C4-2B (cell line): ENCODE measurements around the gene CDKL1.
"Not testable (repeated sequence)": the region's sequence is repeated elsewhere in the genome, so short reads cannot be mapped to it uniquely, and the experiment has no call there.

Experiments used
- H3K27ac ChIP-seq: fragments of 450-650 bp; 2 replicates; pipeline ENCODE4 v1.5.1; 2017
- ZFX ChIP-seq: fragments of 450-650 bp; IDR thresholded peaks from 2 replicates; pipeline ENCODE4 v1.6.1; 2017
- TF ChIP-seq, protein P1 (sequence below): fragments of 450-650 bp; conservative IDR thresholded peaks from 2 replicates; pipeline ENCODE4 v1.5.1; 2017; ENCODE audit warnings: mild to moderate bottlenecking

Gene CDKL1

DNA sequence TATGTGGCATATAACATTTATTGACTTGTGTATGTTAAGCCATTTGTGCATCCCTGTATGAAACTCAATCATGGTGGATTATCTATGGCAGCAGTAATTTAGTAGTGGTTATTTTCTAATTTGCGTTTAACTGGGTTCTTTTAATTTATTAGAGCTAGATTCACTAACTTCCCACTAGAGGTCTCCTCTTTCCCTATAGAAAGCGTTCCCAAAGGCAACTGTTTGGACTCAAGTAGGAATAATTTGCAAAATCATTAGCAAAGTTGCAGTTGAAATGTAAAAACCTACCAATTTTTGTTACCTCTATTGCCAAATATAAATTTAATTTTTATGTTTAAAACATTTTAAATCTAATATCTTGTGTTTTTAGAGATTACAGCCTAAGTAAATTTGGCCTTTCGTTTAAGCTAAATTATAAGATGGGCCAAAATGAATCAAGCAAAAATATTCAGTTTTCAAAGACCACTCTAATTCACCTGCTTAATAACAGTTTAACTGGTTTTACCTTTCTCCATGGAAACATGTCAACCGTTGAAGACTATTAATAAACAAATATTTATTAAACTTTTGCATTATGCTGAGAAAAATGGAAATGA lies 78.6 kb downstream of the CDKL1 start:
- H3K27ac ChIP-seq: no peak overlapping the region
- TF ChIP-seq, protein P1, sequence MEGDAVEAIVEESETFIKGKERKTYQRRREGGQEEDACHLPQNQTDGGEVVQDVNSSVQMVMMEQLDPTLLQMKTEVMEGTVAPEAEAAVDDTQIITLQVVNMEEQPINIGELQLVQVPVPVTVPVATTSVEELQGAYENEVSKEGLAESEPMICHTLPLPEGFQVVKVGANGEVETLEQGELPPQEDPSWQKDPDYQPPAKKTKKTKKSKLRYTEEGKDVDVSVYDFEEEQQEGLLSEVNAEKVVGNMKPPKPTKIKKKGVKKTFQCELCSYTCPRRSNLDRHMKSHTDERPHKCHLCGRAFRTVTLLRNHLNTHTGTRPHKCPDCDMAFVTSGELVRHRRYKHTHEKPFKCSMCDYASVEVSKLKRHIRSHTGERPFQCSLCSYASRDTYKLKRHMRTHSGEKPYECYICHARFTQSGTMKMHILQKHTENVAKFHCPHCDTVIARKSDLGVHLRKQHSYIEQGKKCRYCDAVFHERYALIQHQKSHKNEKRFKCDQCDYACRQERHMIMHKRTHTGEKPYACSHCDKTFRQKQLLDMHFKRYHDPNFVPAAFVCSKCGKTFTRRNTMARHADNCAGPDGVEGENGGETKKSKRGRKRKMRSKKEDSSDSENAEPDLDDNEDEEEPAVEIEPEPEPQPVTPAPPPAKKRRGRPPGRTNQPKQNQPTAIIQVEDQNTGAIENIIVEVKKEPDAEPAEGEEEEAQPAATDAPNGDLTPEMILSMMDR: peak; percentile 88
- no peak for TF ChIP-seq ZFX

DNA sequence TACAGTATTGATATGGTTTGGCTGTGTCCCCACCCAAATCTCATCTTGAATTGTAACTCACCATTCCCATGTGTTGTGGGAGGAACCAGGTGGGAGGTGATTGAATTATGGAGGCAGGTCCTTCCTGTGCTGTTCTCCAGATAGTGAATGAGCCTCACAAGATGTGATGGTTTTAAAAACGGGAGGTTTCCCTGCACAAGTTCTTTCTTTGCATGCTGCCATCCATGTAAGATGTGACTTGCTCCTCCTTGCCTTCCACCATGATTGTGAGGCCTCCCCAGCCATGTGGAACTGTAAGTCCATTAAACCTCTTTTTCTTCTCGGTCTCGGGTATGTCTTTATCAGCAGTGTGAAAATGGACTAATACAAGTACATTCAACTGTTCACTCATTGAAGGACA lies 82.6 kb downstream of the CDKL1 start:
- H3K27ac ChIP-seq: not testable (repeated sequence)

DNA sequence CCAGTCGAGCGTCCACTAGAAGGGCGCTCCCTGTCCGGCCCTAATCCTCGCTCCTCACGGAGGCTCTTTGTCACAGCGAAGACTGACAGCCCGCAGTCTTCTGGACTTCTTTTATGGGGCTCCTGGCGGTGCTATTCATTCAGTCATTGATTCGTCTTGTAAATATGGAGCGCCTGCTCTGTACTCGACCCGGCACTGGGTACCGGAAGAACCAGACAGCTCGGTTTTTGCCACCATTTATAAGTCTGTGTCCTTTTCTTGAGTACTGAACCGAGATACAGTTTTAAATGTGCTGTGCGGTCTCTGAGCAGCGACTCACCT lies 84.0 kb downstream of the CDKL1 start:
- H3K27ac ChIP-seq: peak overlapping the region; percentile 92
- TF ChIP-seq ZFX: peak; percentile 4
- TF ChIP-seq, protein P1: no peak

DNA sequence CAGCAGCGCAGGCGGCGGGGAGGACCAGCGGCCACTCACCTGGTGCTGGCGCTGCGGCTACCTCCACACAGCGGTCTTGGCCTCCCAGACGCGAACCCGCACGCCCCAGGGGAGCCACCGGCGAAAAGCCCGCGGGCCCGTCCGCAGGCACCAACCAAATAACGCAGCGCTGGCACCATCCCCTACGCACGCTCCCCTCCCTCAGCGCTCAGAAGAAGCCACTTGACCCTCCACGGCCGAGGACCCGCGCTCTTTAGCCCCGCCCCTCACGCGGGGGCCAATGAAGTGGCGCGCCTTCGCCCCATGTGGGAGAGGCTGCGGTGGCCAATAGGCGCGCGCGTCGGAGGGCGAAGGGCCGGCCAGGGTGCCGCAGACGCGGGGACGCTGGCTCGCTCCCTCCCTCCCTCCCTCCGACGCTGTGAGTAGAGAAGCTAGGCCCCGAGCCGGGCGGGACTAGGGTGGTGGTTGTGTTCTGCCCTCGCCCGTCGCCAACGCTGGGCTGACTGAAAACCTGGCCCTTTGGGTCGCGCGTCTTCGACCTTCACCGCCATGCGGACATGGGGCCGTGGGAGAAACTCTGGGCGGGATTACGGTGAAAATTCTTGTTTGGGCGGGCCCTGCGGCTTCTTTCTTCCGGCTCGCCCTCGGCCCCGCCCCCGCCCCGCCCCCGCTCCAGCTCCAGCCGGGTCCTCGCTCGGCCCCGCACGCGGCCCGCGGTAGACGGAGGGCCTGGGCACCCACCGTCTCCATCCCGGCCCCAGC lies 84.5 kb downstream of the CDKL1 start, which contains the start of the genes DMAC2L and L2HGDH:
TSS of gene DMAC2L (plus strand) at position 353 of the 762 bp plus-strand sequence. CDS start 9,164 bp downstream, outside the sequence.
TSS of gene L2HGDH (minus strand) at position 258 of the 762 bp plus-strand sequence. CDS start at position 179, 79 bp downstream.
- peak within 1 kb of the TSS; percentile 92 for H3K27ac ChIP-seq
- TF ChIP-seq, protein P1: peak; percentile 61
- TF ChIP-seq ZFX: peak; percentile 79

DNA sequence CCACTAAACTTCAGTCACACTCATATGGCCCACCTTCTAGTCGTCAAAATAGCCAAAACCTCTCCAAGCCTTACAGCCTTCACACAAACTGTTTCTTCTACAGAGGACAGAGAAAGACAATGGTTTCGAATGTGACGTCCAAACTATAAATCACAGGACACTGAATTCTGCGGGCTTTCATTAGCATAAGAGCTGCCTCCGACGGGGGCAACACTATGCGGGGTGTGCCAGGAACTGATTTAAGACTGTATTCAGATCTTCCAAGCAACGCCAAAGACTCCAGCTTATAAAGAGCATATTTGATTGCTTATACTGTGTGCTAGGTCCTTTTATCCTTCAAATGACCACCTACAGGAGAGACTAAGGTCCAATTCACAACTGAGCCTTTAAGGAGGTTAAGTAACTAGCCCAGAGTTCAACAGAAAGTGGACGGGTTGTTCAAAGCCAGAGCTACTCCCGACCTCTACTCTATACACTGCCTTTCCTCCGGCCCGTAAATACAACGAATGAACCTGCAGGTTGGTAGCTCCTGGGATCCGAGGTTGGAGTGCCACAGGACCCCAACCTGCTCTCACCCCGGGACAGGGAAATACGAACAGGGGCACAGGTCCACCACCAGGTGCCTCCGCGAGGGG lies 85.2 kb downstream of the CDKL1 start:
- peak overlapping the region; percentile 92 for H3K27ac ChIP-seq
- TF ChIP-seq ZFX: no peak
- TF ChIP-seq, protein P1: peak; percentile 83

DNA sequence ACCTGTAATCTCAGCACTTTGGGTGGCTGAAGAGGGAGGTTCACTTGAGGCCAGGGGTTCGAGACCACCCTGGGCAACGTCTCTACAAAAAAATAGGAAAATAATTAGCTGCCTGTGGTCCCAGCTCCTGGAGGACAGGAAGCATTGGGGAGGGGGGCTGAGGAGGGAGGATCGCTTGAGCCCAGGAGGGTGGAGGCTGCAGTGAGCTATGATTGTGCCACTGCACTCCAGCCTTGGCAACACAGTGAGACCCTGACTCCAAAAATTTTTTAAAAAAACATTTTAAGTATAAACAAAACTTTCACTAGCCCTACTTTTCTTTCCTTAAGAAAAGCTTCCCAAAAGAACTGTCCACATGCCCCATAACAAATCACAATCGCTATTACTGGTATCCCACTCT lies 86.2 kb downstream of the CDKL1 start:
- H3K27ac ChIP-seq: no peak overlapping the region; the same call in 1 of the 2 replicates
- TF ChIP-seq, protein P1: no peak
- no peak for TF ChIP-seq ZFX

DNA sequence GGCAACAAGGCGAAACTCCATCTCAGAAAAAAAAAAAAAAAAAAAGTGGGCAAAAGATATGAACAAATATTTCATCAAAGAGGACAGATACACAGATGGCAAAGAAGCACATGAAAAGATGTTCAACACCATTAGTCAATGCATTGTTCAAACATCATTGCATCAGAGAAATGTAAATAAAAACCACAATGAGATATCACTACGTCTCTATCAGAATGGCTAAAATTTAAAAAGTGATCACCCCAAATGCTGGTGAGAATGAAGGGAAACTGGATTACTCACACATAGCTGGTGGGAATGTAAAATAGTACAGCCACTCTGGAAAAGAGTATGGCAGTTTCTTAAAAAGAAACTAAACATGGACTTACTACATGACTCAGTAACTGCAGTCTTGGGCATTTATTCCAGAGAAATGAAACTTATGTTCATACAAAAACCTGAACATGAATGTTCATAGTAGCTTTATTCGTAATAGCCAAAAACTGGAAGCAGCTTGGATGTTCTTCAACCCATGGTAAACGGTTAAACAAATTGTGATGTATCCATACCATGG lies 88.2 kb downstream of the CDKL1 start:
- no peak for TF ChIP-seq ZFX
- TF ChIP-seq, protein P1: no peak

More for the DNA sequence above, 88.2 kb downstream of the CDKL1 start:
- H3K27ac ChIP-seq: no peak overlapping the region
